ENCODE measurements around the gene NTN4.
"Not testable (repeated sequence)": the region's sequence is repeated elsewhere in the genome, so short reads cannot be mapped to it uniquely, and the experiment has no call there.

NTN4 gene

GRCh38 chr12:95622879-95623278 lies 167.7 kb downstream of the NTN4 start:
- DNase-seq (ENCODE audit: low read depth), result no peak

DNA sequence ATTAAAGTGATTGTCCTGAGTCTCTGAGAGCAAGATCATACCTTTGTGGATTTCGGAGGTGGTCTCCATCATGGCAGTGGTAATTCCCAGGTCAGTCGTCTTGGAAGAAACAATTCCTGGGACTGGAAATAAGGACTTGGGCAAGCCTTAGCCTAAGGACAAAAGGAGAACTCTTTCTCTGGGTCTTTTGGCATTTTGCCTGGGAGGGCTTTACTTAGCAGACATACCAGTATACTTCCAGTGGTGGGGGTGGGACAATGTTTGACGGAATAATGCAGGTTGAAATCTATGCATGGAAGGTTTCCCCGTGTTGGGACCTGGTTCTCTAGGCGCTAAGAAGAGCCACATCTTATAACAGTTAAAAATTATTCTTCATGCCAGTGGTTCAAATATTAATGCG lies 168.8 kb downstream of the NTN4 start:
- DNase-seq (ENCODE audit: low read depth), result no peak

GRCh38 chr12:95620171-95620570 lies 170.4 kb downstream of the NTN4 start:
- no peak for DNase-seq (ENCODE audit: low read depth)

DNA sequence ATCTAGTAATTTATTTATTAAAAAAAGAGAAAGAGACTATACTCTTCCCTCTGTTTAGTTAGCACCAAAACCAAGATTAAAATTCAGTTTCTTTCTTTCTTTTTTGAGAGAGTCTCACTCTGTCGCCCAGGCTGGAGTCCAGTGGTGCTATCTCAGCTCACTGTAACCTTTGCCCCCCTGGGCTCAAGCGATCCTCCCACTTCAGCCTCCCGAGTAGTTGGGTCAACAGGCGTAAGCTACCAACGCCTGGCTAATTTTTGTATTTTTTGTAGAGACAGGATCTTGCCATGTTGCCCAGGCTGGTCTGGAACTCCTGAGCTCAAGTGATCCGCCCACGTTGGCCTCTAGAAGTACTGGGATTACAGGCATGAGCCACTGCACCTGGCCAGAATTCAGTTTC lies 174.1 kb downstream of the NTN4 start:
- not testable (repeated sequence) for DNase-seq (ENCODE audit: low read depth)

DNA sequence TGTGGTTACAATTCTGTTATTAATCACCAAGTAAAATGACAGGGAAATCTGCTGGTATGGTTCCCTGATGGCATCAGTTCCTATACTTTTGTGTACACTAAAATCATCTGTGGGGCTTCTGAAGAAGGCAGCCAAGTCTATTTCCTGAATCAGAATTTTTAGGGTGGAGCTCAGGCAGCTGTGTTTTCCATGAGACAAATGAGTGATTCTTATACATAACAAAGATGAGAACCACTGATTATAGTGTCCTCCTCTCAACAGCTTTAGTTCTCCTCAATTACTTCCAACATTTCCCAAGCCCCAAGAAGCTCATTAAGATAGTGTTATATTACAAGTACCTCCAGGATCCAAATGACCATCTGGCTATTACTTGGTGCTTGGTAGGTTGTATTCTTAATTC lies 174.8 kb downstream of the NTN4 start:
- DNase-seq (ENCODE audit: low read depth), result no peak

GRCh38 chr12:95614390-95614982 lies 176.1 kb downstream of the NTN4 start:
- DNase-seq (ENCODE audit: low read depth), result no peak

DNA sequence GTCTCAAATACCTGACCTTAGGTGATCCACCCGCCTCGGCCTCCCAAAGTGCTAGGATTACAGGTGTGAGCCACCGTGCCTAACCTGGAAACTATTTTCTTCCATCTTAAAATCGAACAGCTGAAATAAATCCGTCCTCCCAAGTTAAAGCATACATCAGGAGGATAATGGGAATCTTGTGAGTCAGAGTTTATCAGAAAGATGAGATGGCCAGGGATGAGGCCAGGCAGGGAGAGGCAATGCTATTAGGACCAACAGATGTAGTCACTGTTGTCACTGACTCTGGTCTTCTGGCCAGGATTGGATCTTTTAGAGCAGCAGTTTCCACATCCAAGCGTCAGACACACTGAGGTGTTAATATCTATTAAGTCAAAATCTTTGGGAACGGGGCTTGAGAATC lies 177.5 kb downstream of the NTN4 start:
- no peak for DNase-seq (ENCODE audit: low read depth)

- DNase-seq (ENCODE audit: low read depth), result no peak
These were observed 178.8 kb downstream of the NTN4 start for GRCh38 chr12:95611676-95612309.

- DNase-seq (ENCODE audit: low read depth), result peak; percentile 88
These were observed 182.1 kb downstream of the NTN4 start for GRCh38 chr12:95608252-95609033.

Data from amniotic epithelial cell (primary cell).